ENCODE results near the gene OBP2A. TPM values are rescaled to one million over a fixed set of nuclear protein-coding genes. Genes with fewer than 3 reads are reported as not detected.
"Not testable (repeated sequence)": the region's sequence is repeated elsewhere in the genome, so short reads cannot be mapped to it uniquely, and the experiment has no call there.

Gene OBP2A, protein sequence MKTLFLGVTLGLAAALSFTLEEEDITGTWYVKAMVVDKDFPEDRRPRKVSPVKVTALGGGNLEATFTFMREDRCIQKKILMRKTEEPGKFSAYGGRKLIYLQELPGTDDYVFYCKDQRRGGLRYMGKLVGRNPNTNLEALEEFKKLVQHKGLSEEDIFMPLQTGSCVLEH
- total RNA-seq (2014; rRNA removed; shearing (Covaris generic)) = not detected in 2 replicates
- not detected in 2 replicates for polyA plus RNA-seq (2014; cell fraction: nucleus; rRNA removed)

- not testable (repeated sequence) for DNase-seq (ENCODE audit: extremely low read depth, low read depth)
Observed at GRCh38 chr9:135545646-135546176, at the start of gene OBP2A. Gene OBP2A, plus strand, starts transcription at chr9:135546126. Its CDS starts 55 bp downstream, at chr9:135546181.

DNA sequence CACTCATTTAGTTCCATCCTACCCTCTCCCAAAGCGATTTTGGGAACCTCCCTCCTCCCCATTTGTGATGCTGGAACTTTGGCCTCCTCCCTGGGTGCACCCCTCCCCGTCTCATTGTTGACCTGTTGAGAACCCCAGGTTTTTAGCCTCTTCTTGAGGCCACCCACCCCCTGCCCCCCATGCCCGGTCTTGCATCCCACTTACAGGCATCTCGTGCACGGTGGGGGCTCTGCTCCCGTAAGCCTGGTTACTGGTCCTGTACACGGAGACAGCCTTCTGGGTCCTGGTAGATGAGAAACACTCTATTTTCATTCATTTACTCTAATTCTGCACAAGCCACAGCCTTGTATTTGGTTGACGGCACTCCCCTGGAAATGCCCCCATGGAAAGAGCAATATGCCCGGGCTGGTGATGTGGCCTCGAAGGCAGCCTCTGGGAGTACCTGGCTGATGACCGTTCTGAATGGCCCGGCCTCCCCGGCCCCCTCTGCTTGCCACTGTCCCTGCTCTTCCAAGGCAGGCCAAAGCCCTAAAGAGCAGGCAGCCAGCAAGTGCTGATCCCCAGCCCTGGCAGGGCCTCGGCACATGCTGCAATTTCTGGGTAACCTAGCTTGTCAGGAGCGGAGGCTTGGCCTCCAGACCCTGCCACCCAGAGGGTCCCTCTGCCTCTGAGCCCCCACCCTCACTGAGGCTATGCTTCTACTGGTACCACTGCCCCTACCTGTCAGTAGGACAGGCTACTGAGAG lies 47.4 kb upstream of the OBP2A start:
- DNase-seq (ENCODE audit: extremely low read depth, low read depth) = no peak

GRCh38 chr9:135499326-135500070 lies 46.4 kb upstream of the OBP2A start:
- DNase-seq (ENCODE audit: extremely low read depth, low read depth) = peak; percentile 83

- DNase-seq (ENCODE audit: extremely low read depth, low read depth) = no peak
Observed at GRCh38 chr9:135500071-135500524, 45.8 kb upstream of the OBP2A start.

GRCh38 chr9:135500525-135501260 lies 45.2 kb upstream of the OBP2A start, which contains the start of gene MRPS2:
Gene MRPS2, plus strand, starts transcription at chr9:135500682. Its CDS starts 29 bp downstream, at chr9:135500711.
- DNase-seq (ENCODE audit: extremely low read depth, low read depth) = peak; percentile 86

DNA sequence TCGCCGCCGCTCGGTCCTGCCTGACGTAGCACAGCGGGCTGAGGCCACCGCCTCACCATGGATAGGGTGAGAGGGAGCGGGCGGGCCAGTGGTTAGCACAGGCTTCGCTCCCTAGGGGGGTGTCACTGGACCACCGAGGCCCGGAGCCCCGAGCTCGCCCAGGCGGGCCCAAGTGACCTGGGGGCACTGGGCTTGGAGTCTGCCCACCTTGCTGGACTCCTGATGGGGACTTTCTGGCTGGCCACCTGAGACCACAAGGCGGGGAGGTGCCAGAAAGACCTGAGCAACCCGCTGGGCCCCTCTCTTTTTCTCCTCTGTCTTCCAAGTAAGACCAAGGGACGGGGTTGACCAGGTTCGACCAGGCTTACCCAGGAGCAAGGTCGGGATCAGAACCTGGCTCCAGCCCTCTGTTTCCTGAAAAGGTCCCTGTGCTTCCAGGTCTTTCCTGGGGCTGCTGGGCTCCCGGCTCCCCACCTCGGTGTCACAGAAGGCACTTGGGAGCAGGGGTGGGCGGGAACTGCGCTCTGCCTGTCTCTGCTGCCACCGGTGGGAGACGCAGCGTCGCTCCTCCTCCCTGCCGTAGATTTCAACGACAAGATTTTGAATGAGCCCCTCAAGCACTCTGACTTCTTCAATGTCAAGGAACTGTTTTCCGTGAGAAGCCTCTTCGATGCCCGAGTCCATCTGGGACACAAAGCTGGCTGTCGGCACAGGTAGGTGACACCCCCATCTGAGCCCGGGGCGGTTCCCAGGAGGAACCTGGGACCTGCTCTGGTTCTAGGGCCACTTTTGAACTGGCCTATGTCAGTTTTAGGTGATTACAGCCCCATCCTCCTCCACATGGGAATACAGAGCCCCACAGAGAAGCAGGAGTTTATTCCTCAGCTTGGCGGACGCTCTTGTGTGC lies 44.4 kb upstream of the OBP2A start:
- no peak for DNase-seq (ENCODE audit: extremely low read depth, low read depth)

GRCh38 chr9:135502168-135502872 lies 43.6 kb upstream of the OBP2A start:
- no peak for DNase-seq (ENCODE audit: extremely low read depth, low read depth)

GRCh38 chr9:135502873-135503321 lies 43.0 kb upstream of the OBP2A start:
- no peak for DNase-seq (ENCODE audit: extremely low read depth, low read depth)

- DNase-seq (ENCODE audit: extremely low read depth, low read depth) = no peak
Observed at GRCh38 chr9:135503371-135504261, 42.3 kb upstream of the OBP2A start.

GRCh38 chr9:135504262-135505243 lies 41.4 kb upstream of the OBP2A start:
- peak; percentile 79 for DNase-seq (ENCODE audit: extremely low read depth, low read depth)

- no peak for DNase-seq (ENCODE audit: extremely low read depth, low read depth)
Observed at GRCh38 chr9:135505406-135506187, 40.3 kb upstream of the OBP2A start.

DNA sequence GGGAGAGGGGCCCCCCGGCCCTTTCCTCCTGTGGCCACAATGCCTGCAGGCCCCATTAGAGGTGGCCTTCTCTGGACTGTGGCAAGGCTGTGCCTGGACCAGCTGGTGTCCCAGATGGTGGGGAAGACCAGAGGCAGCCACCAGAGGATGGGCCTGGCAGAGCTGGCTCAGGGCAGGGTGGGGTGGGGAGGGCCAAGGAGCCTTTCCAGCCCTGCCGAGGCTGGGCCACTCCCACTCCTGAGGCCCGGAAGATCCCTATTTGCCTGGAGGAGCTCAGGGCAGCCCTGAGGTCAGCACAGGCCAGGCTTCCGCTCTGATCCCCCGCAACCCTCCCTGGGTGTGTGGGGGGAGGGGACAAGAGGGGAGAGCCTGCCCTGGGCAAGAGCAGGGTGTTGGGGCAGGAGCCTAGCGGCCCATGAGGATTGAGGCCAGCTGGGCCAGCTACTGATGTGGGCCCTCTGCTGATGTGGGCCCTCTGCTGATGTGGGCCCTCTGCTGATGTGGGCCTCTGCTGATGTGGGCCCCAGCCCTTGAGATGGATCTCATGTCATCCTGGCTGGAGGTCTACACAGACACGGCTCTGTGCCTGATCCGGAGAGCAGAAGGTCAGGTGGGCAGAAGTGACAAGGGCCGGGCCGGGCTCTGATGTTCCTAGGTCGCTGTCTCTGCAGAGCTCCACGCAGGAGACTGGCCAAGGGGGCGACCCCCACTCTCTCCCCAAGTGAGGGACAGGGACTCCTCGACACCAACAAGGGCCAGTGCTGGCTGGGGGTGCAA lies 39.4 kb upstream of the OBP2A start:
- DNase-seq (ENCODE audit: extremely low read depth, low read depth) = peak; percentile 71

DNA sequence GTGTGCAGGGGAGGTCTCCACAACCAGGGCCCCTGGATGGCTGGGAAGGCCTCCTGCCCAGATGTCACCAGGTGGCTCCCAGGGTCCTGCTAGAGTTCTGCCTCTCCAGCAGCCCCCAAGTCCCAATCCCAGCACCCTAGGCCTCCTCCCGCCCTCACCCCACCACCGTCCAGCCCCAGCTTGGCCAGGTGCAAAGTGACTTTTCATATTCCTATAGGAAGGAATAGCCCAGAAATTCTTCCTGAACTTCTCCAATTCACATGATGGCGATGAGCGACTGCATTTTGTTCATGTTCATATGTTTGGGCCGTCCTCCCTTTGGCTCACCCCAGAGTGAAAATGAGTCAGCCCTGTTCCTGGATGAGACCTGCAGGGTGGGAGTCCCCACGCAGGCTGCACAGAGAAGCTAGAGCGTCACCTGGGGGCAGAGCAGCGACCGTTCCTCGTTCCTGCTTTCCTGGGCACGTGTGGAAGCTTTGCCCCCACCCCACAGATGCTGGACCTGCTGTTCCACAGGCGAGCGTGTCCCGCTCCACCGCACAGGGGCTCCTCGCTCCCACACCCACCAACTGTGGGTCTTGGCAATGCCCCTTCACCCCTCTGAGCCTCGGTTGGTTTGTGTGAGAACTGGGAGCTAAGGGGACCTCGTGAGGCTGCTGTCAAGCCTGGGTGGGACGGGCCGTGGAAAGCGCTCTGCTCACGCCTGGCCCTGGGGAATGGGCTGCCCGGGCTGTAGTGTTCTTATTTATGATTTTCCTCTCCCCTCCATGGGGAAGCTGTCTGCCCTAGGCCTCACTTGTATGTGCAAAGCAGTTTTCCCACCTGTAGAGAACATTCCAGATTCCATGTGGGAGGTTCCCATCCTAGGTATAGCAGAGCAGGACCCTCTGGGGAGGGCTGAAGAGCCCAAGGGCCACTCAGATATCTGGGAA lies 38.6 kb upstream of the OBP2A start:
- DNase-seq (ENCODE audit: extremely low read depth, low read depth) = no peak

Data from NCI-H460 (cell line).